GM12874 (cell line): ENCODE measurements around the gene AP1M1.

Experiments used
- TF ChIP-seq, protein P1 (sequence below): IDR thresholded peaks from 2 replicates; pipeline ENCODE4 v1.5.1; 2011; ENCODE audit warnings: low read depth, mild to moderate bottlenecking, control low read depth, low read length, moderate library complexity; ENCODE audit not compliant: insufficient read depth

Gene AP1M1

DNA sequence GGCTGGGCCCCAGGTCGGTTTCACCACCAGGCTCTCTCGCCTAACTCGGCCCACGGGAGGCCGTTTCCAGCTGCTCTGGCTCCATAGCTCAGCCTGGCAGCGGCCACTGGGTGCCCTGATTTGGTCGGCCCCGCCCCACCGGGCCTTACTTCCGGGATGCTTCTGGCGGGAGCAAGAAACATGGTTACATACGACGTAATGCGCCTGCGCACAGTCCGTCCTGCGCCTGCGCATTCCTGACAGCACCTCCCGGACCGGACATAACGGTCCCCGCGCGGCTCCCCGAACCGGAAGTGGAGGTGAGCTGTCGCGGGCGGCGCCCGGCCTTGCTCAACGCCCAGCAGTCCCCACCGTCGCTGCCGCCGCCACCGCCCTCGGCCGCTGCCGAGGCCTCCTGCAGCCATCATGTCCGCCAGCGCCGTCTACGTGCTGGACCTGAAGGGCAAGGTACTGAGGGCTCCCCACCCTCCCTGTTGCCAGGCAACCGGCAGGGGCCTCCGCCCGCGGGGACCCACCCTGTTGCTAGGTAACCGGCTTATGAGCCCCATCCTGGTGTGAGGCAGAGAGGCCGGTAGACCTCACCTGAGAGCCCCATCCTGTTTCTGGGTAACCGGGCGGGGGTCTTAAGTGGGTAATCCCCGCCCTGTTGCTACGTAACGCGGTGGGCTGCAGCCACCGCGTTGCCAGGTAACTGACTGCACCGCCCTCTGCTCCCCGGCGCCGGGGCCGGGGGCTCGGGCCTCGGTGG is at the start of gene AP1M1:
Gene AP1M1, plus strand, starts transcription at position 290 of the 748 bp plus-strand sequence. Its CDS starts 116 bp downstream, at position 406.
- TF ChIP-seq, protein P1, sequence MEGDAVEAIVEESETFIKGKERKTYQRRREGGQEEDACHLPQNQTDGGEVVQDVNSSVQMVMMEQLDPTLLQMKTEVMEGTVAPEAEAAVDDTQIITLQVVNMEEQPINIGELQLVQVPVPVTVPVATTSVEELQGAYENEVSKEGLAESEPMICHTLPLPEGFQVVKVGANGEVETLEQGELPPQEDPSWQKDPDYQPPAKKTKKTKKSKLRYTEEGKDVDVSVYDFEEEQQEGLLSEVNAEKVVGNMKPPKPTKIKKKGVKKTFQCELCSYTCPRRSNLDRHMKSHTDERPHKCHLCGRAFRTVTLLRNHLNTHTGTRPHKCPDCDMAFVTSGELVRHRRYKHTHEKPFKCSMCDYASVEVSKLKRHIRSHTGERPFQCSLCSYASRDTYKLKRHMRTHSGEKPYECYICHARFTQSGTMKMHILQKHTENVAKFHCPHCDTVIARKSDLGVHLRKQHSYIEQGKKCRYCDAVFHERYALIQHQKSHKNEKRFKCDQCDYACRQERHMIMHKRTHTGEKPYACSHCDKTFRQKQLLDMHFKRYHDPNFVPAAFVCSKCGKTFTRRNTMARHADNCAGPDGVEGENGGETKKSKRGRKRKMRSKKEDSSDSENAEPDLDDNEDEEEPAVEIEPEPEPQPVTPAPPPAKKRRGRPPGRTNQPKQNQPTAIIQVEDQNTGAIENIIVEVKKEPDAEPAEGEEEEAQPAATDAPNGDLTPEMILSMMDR, result no peak

DNA sequence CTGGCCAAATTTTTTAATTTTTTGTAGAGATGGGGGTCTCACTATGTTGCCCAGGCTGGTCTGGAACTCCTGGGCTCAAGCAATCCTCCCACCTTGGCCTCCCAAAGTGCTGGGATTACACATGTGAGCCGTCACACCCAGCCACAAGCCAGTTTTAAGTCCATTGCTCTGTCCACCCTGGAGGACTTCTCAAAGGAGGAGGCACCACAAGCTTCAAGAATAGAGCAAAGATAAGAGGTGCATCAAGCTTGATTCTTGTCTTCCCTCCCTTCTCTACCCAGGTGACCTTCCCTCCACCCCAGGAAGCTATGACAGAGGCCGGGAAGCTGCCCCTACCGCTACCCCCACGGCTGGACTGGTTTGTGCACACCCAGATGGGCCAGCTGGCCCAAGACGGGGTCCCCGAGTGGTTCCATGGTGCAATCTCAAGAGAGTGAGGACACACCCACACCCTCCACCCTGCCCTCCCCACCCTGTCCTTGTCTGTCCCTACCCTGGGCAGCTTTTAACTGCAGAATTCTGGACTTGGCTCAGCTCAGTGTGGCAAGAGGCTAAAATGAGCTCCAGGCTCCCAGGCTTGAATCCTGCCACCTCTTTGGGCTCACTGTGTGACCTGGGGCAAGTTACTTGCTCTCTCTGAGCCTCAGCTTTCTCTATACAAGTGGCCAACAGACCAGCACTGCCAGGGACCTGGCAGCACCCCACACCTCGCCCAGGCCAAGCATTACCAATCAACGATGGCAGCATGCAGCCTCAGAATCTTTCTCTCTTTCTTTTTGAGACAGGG is 49.1 kb upstream of the AP1M1 start:
- TF ChIP-seq, protein P1, result no peak

DNA sequence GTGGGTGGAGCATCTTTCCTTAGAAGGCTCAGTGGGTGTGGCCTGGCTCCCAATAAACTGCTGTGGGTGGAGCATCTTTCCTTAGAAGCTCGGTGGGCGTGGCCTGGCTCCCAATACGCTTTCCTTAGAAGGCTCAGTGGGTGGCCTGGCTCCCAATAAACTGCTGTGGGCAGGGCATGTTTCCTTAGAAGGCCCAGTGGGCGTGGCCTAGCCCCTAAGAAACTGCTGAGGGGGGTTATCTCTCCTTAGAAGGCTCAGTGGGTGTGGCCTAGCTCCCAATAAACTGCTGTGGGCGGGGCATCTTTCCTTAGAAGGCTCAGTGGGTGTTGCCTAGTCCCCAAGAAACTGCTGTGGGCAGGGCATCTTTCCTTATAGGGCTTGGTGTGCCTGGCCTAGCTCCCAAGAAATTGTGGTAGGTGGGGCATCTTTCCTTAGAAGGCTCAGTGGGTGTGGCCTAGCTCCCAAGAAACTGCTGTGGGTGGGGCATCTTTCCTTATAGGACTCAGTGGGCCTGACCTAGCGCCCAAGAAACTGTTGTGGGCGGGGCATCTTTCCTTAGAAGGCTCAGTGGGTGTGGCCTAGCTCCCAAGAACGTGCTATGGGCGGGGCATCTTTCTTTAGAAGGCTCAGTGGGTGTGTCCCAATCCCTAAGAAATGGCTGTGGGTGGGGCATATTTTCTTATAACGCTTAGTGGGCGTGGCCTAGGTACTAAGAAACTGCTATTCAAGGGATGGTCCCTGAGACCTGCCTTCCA is 44.0 kb upstream of the AP1M1 start:
- TF ChIP-seq, protein P1, result no peak

DNA sequence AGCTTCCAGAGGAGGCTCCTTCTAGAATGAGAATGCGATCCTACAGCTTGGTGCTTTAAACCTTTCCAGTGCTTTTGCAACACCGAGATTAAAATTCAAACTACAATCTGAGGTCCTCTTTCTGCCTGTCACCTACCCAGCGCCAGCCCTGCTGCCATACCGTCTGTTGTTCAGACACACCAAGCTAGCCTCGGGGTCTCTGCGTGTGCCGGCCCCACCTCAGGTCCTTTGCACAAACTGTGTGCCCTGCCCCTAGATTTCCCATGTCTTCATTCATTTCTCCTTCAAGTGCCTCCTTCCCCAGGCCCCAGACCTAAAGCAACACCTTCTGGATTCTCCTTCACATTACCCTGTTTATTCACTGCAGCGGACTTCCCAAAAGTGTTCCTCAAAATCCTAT is 43.2 kb upstream of the AP1M1 start:
- TF ChIP-seq, protein P1, result no peak

DNA sequence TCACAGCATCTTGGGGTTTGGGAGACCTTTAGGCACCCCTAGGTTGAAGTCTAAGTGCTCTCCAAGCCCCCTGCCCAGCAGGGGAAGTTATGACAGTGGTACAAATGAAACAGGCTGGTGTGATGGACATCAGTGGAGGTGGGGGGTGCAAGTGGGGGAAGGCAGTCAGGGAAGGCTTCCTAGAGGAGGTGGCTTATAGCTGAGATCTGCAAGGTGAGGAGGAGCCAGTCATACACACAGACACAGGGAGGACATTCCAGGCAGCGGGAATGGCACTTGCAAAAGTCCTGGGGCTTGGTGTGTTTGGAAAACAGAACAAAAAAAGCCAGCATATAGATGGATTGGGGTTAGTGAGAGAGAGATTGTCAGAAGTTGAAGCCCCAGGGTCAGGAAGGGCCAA is 42.6 kb upstream of the AP1M1 start:
- TF ChIP-seq, protein P1, result no peak

DNA sequence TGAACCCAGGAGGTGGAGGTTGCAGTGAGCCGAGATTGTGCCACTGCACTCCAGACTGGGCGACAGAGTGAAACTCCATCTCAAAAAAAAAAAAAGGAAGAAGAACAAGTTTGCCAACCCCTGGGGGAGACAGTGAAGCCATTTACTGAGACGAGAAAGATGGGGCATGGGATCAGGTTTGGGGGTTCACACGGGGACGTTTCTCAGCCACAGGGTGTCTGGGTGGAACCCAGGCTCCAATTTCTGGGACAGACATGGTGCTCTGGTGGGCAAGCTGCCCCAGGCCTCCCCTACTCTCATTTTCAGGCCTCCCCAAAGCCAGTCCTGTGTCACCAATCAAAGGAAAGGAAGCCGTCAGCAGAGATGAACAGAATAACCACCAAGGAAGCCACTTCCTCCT is 40.8 kb upstream of the AP1M1 start:
- TF ChIP-seq, protein P1, result no peak

DNA sequence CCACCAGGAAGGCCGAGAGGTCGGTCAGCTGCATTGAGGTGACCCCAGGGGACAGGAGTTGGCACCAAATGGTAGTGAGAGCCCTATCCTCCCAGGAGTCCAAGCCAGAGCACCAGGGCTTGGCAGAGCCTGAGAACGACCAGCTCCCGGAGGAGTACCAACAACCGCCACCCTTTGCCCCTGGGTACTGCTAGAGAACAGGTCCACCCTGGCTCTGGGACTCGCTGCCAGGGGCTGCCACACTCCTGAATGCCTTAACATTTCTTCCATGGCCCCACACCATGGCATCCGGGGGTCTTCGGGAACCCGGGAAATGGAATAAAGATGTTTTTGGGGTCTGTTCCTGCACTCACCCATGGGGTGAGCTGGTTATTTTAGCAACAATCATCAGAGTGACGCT is 40.1 kb upstream of the AP1M1 start:
- TF ChIP-seq, protein P1, result no peak
